ENCODE results near the gene B4GALT6. TPM values are rescaled to one million over a fixed set of nuclear protein-coding genes. Genes with fewer than 3 reads are reported as not detected.

The B4GALT6 gene
- total and polyA plus RNA-seq, 10 of the 15 experiments (the other 5 are each of a cell fraction or from before 2014, with no cell fraction given), result 11.9 to 47.4 (median 18.0) TPM

DNA sequence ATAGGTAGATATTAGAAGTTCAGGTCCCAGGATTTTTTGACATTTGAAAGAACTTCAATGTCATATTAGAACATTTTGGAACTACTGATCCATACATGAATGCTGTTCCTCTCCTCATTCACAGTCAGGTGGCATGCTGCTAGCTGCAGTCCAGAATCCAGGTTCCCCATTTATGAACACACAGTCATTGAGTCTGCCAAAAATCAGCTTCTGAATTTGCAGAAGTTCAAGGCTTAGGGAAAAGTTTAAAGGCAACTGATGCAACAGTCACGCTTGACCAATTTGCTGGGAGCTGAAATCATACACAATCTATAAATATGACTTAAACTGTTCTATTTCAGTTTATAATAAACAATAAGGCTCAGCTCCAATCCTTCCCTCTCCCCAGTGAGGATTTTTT is 110.0 kb downstream of the B4GALT6 start:
- H4K20me1 ChIP-seq (ENCODE audit: control insufficient read depth, insufficient read depth), result no peaks in the 10 kb centered on the region
- H3K4me1 ChIP-seq (ENCODE audit: control insufficient read depth, insufficient read depth, low read length), result peaks cover 6% of the 10 kb centered on the region
- no peak for FAIRE-seq
- BruUV-seq (replicated peaks), result no TSS peak
- ChIA-PET RAD21 (ENCODE audit: unreplicated experiment) (interaction anchor here (0.6 to 0.9 kb wide), 3 partner anchors 14 to 452 kb away, joined by 3 to 4 read pairs (median 3); no protein-coding TSS in a partner anchor), CTCF (interaction anchor here (0.8 kb wide), 1 partner anchor 10 kb away, joined by 3 read pairs; no protein-coding TSS in a partner anchor), POLR2A (interaction anchor here (0.6 to 0.7 kb wide), 4 partner anchors 17 to 73 kb away, joined by 3 to 7 read pairs (median 4); no protein-coding TSS in a partner anchor), SMC1A (ENCODE audit: uncharacterized antibody, unreplicated experiment) (interaction anchor here (2.5 kb wide), 1 partner anchor 11 kb away, joined by 7 read pairs; no protein-coding TSS in a partner anchor)
- 0% methylated on average over 1 of the region's 1 CpG for WGBS (ENCODE audit: insufficient coverage, insufficient replicate concordance, low lambda C conversion rate, missing lambda C conversion rate)
- no peak overlapping the region for H3K9ac ChIP-seq (ENCODE audit: control insufficient read depth, insufficient read depth, low read length)
- DNase-seq (ENCODE audit: low read depth, low spot score), result no peak
- intact Hi-C loops (cut with micrococcal nuclease; ENCODE audit: unreplicated experiment), result no loop called here
- no peak for ATAC-seq
- no peaks in the 10 kb centered on the region for H3K9me3 ChIP-seq (replicated peaks; ENCODE audit: control insufficient read depth, insufficient read depth, low read length)
- in situ Hi-C loops (cut with MboI), result no loop called here
- H3K4me3 ChIP-seq, result no peak overlapping the region
- no peaks in the 10 kb centered on the region for H3K36me3 ChIP-seq (ENCODE audit: control insufficient read depth in 2 of 2, insufficient read depth in 2 of 2, low read length in 1 of 2)
- H3K4me2 ChIP-seq (ENCODE audit: control insufficient read depth, insufficient read depth), result no peak overlapping the region
- H2AFZ ChIP-seq (ENCODE audit: control insufficient read depth, low read depth, low read length), result no peak overlapping the region
- TF ChIP-seq PAX5 (IDR thresholded peaks at IDR 0.05; ENCODE audit: borderline replicate concordance, low read depth, low read length) (peak; percentile 40; the same call in 1 of the 2 replicates), HDAC6 (IDR thresholded peaks at IDR 0.05; ENCODE audit: unreplicated experiment) (no peak)
- TF ChIP-seq, protein P1, sequence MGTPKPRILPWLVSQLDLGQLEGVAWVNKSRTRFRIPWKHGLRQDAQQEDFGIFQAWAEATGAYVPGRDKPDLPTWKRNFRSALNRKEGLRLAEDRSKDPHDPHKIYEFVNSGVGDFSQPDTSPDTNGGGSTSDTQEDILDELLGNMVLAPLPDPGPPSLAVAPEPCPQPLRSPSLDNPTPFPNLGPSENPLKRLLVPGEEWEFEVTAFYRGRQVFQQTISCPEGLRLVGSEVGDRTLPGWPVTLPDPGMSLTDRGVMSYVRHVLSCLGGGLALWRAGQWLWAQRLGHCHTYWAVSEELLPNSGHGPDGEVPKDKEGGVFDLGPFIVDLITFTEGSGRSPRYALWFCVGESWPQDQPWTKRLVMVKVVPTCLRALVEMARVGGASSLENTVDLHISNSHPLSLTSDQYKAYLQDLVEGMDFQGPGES (IDR thresholded peaks at IDR 0.05), result no peak
- H3K27ac ChIP-seq (ENCODE audit: control insufficient read depth, insufficient read depth), result no peak overlapping the region
- no peaks in the 10 kb centered on the region for H3K79me2 ChIP-seq (ENCODE audit: control insufficient read depth, insufficient read depth, low read length)
- no peaks in the 10 kb centered on the region for H3K27me3 ChIP-seq (replicated peaks in 1 of 2; ENCODE audit: control insufficient read depth in 2 of 2, insufficient read depth in 2 of 2, low read length in 1 of 2)

Other genes starting within 250 kb of the B4GALT6 start
- 0.28 and 0.49 TPM in 2 replicates for gene DSG3, start 236.8 kb downstream of the B4GALT6 start, total RNA-seq (2014; rRNA removed)
- gene DSG3, start 236.8 kb downstream of the B4GALT6 start, total RNA-seq (2014; rRNA removed; fragmentation: Illumina TruSeq; extraction: Trizol), result 0.36 and 0.41 TPM in 2 replicates
- gene DSG3, start 236.8 kb downstream of the B4GALT6 start, total RNA-seq (2021), result 0.24 and 0.31 TPM in 2 replicates
- gene DSG3, start 236.8 kb downstream of the B4GALT6 start, polyA plus RNA-seq (2011; rRNA removed), result 0.01 TPM in 1 of 2 replicates, not detected in the other
- 0.27 and 0.34 TPM in 2 replicates for gene DSG3, start 236.8 kb downstream of the B4GALT6 start, polyA plus RNA-seq (2014; fragmentation: Illumina TruSeq; extraction: Trizol)
- under 1 TPM; 0.05 to 0.14 TPM for gene DSG3, start 236.8 kb downstream of the B4GALT6 start, polyA plus RNA-seq (2014; fragmentation: Nextera tagmentation; extraction: Ambion mirVana)
- gene DSG3, start 236.8 kb downstream of the B4GALT6 start, polyA plus RNA-seq (2014; rRNA removed), result 0.16 and 0.32 TPM in 2 replicates
- under 1 TPM; 0.21 to 0.31 TPM for gene DSG3, start 236.8 kb downstream of the B4GALT6 start, polyA plus RNA-seq (2016; fragmentation: Nextera tagmentation; extraction: Ambion mirVana)
- 23.7 and 26.1 TPM in 2 replicates for gene DSG2, start 186.4 kb downstream of the B4GALT6 start, total RNA-seq (2014; rRNA removed)
- 35.7 and 39.3 TPM in 2 replicates for gene DSG2, start 186.4 kb downstream of the B4GALT6 start, total RNA-seq (2014; rRNA removed; fragmentation: Illumina TruSeq; extraction: Trizol)
- 30.5 and 30.9 TPM in 2 replicates for gene DSG2, start 186.4 kb downstream of the B4GALT6 start, total RNA-seq (2021)
- gene DSG2, start 186.4 kb downstream of the B4GALT6 start, polyA plus RNA-seq (2011; rRNA removed), result 40.5 and 48.9 TPM in 2 replicates
- gene DSG2, start 186.4 kb downstream of the B4GALT6 start, polyA plus RNA-seq (2014; fragmentation: Illumina TruSeq; extraction: Trizol), result 46.2 and 53.5 TPM in 2 replicates
- gene DSG2, start 186.4 kb downstream of the B4GALT6 start, polyA plus RNA-seq (2014; fragmentation: Nextera tagmentation; extraction: Ambion mirVana), result 10 to 100 TPM; 11.7 to 12.7 TPM
- gene DSG2, start 186.4 kb downstream of the B4GALT6 start, polyA plus RNA-seq (2014; rRNA removed), result 23.1 and 28.5 TPM in 2 replicates
- gene DSG2, start 186.4 kb downstream of the B4GALT6 start, polyA plus RNA-seq (2016; fragmentation: Nextera tagmentation; extraction: Ambion mirVana), result 10 to 100 TPM; 25.2 to 27.4 TPM
- not detected in 2 replicates for gene TTR, start 92.7 kb downstream of the B4GALT6 start, total RNA-seq (2014; rRNA removed)
- gene TTR, start 92.7 kb downstream of the B4GALT6 start, total RNA-seq (2014; rRNA removed; fragmentation: Illumina TruSeq; extraction: Trizol), result not detected in 2 replicates
- gene TTR, start 92.7 kb downstream of the B4GALT6 start, total RNA-seq (2021), result 0.93 and 1.2 TPM in 2 replicates
- gene TTR, start 92.7 kb downstream of the B4GALT6 start, polyA plus RNA-seq (2011; rRNA removed), result not detected in 2 replicates
- not detected in 2 replicates for gene TTR, start 92.7 kb downstream of the B4GALT6 start, polyA plus RNA-seq (2014; fragmentation: Illumina TruSeq; extraction: Trizol)
- under 1 TPM in 1 of 2 experiments, not detected in 1; 0.05 TPM for gene TTR, start 92.7 kb downstream of the B4GALT6 start, polyA plus RNA-seq (2014; fragmentation: Nextera tagmentation; extraction: Ambion mirVana)
- gene TTR, start 92.7 kb downstream of the B4GALT6 start, polyA plus RNA-seq (2014; rRNA removed), result not detected in 2 replicates
- gene TTR, start 92.7 kb downstream of the B4GALT6 start, polyA plus RNA-seq (2016; fragmentation: Nextera tagmentation; extraction: Ambion mirVana), result not detected
- not detected in 2 replicates for gene SLC25A52, start 76.3 kb upstream of the B4GALT6 start, total RNA-seq (2014; rRNA removed)
- not detected in 2 replicates for gene SLC25A52, start 76.3 kb upstream of the B4GALT6 start, total RNA-seq (2014; rRNA removed; fragmentation: Illumina TruSeq; extraction: Trizol)
- not detected in 2 replicates for gene SLC25A52, start 76.3 kb upstream of the B4GALT6 start, total RNA-seq (2021)
- 0.09 TPM in 1 of 2 replicates, not detected in the other for gene SLC25A52, start 76.3 kb upstream of the B4GALT6 start, polyA plus RNA-seq (2011; rRNA removed)
- gene SLC25A52, start 76.3 kb upstream of the B4GALT6 start, polyA plus RNA-seq (2014; fragmentation: Illumina TruSeq; extraction: Trizol), result not detected in 2 replicates
- not detected for gene SLC25A52, start 76.3 kb upstream of the B4GALT6 start, polyA plus RNA-seq (2014; fragmentation: Nextera tagmentation; extraction: Ambion mirVana)
- not detected in 2 replicates for gene SLC25A52, start 76.3 kb upstream of the B4GALT6 start, polyA plus RNA-seq (2014; rRNA removed)
- not detected for gene SLC25A52, start 76.3 kb upstream of the B4GALT6 start, polyA plus RNA-seq (2016; fragmentation: Nextera tagmentation; extraction: Ambion mirVana)